Activated CD4-positive, alpha-beta T cell treated with anti-CD3 and anti-CD28 coated beads, Interleukin-2, amount 10 ng/mL, durations not matched to agents 7 days and 5 days (primary cell): ENCODE results near the gene VSIR. TPM values are rescaled to one million over a fixed set of nuclear protein-coding genes. Genes with fewer than 3 reads are reported as not detected.

Experiments used
- CTCF ChIA-PET: fragments of 350-600 bp; sonication (Branson Sonifier 250); formaldehyde crosslinking; loops from one replicate; lab custom pipeline; 2021; ENCODE audit warnings: antibody characterized with exemption; lab: Charles Lee
- POLR2A ChIA-PET: fragments of 350-600 bp; sonication (Branson Sonifier 250); formaldehyde crosslinking; loops from one replicate; lab custom pipeline; 2021; ENCODE audit warnings: antibody characterized with exemption; lab: Charles Lee
- DNase-seq: peaks from one replicate; pipeline ENCODE4 v3.0.0-alpha.2; 2020
- H3K27ac Mint-ChIP-seq: one replicate; pipeline ENCODE4 v1.8.0; 2021; ENCODE audit warnings: mild to moderate bottlenecking, moderate library complexity, mixed read lengths
- H3K27me3 Mint-ChIP-seq: one replicate; pipeline ENCODE4 v1.8.0; 2021; ENCODE audit warnings: mixed read lengths
- H3K36me3 Mint-ChIP-seq: one replicate; pipeline ENCODE4 v1.8.0; 2021; ENCODE audit warnings: low read depth, mixed read lengths
- H3K4me1 Mint-ChIP-seq: one replicate; pipeline ENCODE4 v1.8.0; 2021; ENCODE audit warnings: mixed read lengths
- H3K4me3 Mint-ChIP-seq: one replicate; pipeline ENCODE4 v1.8.0; 2021; ENCODE audit warnings: mild to moderate bottlenecking, moderate library complexity, mixed read lengths
- H3K9me3 Mint-ChIP-seq: one replicate; pipeline ENCODE4 v1.8.0; 2021; ENCODE audit warnings: mixed read lengths
- total RNA-seq, 2 experiments: library from RNA; stranded (reverse); gene quantifications; one replicate each; pipeline ENCODE4 v1.2.3, GENCODE V29; 2021

Gene VSIR
- total RNA-seq, 2 experiments from 2014 or later = 120 to 148 TPM

- DNase-seq = no peak
- Mint-ChIP-seq H3K9me3 (no peaks in the 10 kb centered on the region), H3K27me3 (no peaks in the 10 kb centered on the region), H3K27ac (peak overlapping the region; percentile 97), H3K4me3 (peak overlapping the region; percentile 19), H3K36me3 (peaks cover 61% of the 10 kb centered on the region), H3K4me1 (peaks cover 97% of the 10 kb centered on the region)
- POLR2A ChIA-PET = interaction anchor here (0.6 kb wide), 1 partner anchor 10 kb away, joined by 3 read pairs; no protein-coding TSS in a partner anchor
- CTCF ChIA-PET = interaction anchor here (1.0 to 6.3 kb wide), 10 partner anchors 10 to 48 kb away, joined by 3 to 39 read pairs (median 6); partner anchors contain the start of gene VSIR
These were observed 26.8 kb downstream of the VSIR start for GRCh38 chr10:71746344-71747037.

GRCh38 chr10:71745664-71746250 lies 27.6 kb downstream of the VSIR start:
- H3K4me3 Mint-ChIP-seq = no peak overlapping the region
- peaks cover 57% of the 10 kb centered on the region for H3K36me3 Mint-ChIP-seq
- no peaks in the 10 kb centered on the region for H3K9me3 Mint-ChIP-seq
- ChIA-PET CTCF (interaction anchor here (0.7 to 4.0 kb wide), 7 partner anchors 10 to 38 kb away, joined by 3 to 39 read pairs (median 6); partner anchors contain the start of gene VSIR), POLR2A (interaction anchor here (0.6 kb wide), 1 partner anchor 10 kb away, joined by 3 read pairs; no protein-coding TSS in a partner anchor)
- no peaks in the 10 kb centered on the region for H3K27me3 Mint-ChIP-seq
- peaks cover 100% of the 10 kb centered on the region for H3K4me1 Mint-ChIP-seq
- peak overlapping the region; percentile 97 for H3K27ac Mint-ChIP-seq
- DNase-seq = no peak

GRCh38 chr10:71744897-71745663 lies 28.2 kb downstream of the VSIR start:
- ChIA-PET CTCF (interaction anchor here (0.7 to 4.0 kb wide), 4 partner anchors 9 to 28 kb away, joined by 3 to 39 read pairs (median 14); partner anchors contain the start of gene VSIR), POLR2A (no interaction called here)
- peak overlapping the region; percentile 97 for H3K27ac Mint-ChIP-seq
- no peaks in the 10 kb centered on the region for H3K27me3 Mint-ChIP-seq
- H3K36me3 Mint-ChIP-seq = peaks cover 50% of the 10 kb centered on the region
- DNase-seq = no peak
- H3K9me3 Mint-ChIP-seq = no peaks in the 10 kb centered on the region
- no peak overlapping the region for H3K4me3 Mint-ChIP-seq
- peaks cover 100% of the 10 kb centered on the region for H3K4me1 Mint-ChIP-seq

GRCh38 chr10:71743866-71744265 lies 29.5 kb downstream of the VSIR start:
- peaks cover 100% of the 10 kb centered on the region for H3K4me1 Mint-ChIP-seq
- H3K9me3 Mint-ChIP-seq = no peaks in the 10 kb centered on the region
- H3K4me3 Mint-ChIP-seq = no peak overlapping the region
- ChIA-PET CTCF (interaction anchor here (0.9 to 4.6 kb wide), 5 partner anchors 8 to 29 kb away, joined by 3 to 39 read pairs (median 5); partner anchors contain the start of gene VSIR), POLR2A (no interaction called here)
- no peak for DNase-seq
- no peaks in the 10 kb centered on the region for H3K27me3 Mint-ChIP-seq
- peak overlapping the region; percentile 87 for H3K27ac Mint-ChIP-seq
- H3K36me3 Mint-ChIP-seq = peaks cover 42% of the 10 kb centered on the region

GRCh38 chr10:71743089-71743838 lies 30.1 kb downstream of the VSIR start:
- H3K9me3 Mint-ChIP-seq = no peaks in the 10 kb centered on the region
- peak overlapping the region; percentile 35 for H3K4me3 Mint-ChIP-seq
- H3K27me3 Mint-ChIP-seq = no peaks in the 10 kb centered on the region
- peaks cover 37% of the 10 kb centered on the region for H3K36me3 Mint-ChIP-seq
- POLR2A ChIA-PET = no interaction called here
- H3K27ac Mint-ChIP-seq = peak overlapping the region; percentile 87
- no peak for DNase-seq
- peaks cover 97% of the 10 kb centered on the region for H3K4me1 Mint-ChIP-seq
- CTCF ChIA-PET = interaction anchor here (0.9 to 4.6 kb wide), 8 partner anchors 12 to 48 kb away, joined by 3 to 39 read pairs (median 4); partner anchors contain the start of gene VSIR

- Mint-ChIP-seq H3K27ac (peak overlapping the region; percentile 87), H3K36me3 (peaks cover 33% of the 10 kb centered on the region), H3K4me1 (peaks cover 97% of the 10 kb centered on the region), H3K9me3 (no peaks in the 10 kb centered on the region), H3K4me3 (peak overlapping the region; percentile 35), H3K27me3 (no peaks in the 10 kb centered on the region)
- POLR2A ChIA-PET = no interaction called here
- CTCF ChIA-PET = interaction anchor here (0.5 to 4.6 kb wide), 11 partner anchors 11 to 372 kb away, joined by 3 to 39 read pairs (median 5); partner anchors contain the start of gene VSIR
- no peak for DNase-seq
These were observed 30.8 kb downstream of the VSIR start for GRCh38 chr10:71742301-71743088.

GRCh38 chr10:71741671-71742070 lies 31.6 kb downstream of the VSIR start:
- Mint-ChIP-seq H3K27me3 (no peaks in the 10 kb centered on the region), H3K4me3 (peak overlapping the region; percentile 37), H3K4me1 (peaks cover 97% of the 10 kb centered on the region), H3K36me3 (peaks cover 25% of the 10 kb centered on the region), H3K9me3 (no peaks in the 10 kb centered on the region), H3K27ac (peak overlapping the region; percentile 87)
- no peak for DNase-seq
- CTCF ChIA-PET = interaction anchor here (0.5 to 4.6 kb wide), 8 partner anchors 9 to 373 kb away, joined by 3 to 39 read pairs (median 7); partner anchors contain the start of gene VSIR
- POLR2A ChIA-PET = no interaction called here

- H3K27me3 Mint-ChIP-seq = no peaks in the 10 kb centered on the region
- ChIA-PET CTCF (interaction anchor here (0.9 to 4.6 kb wide), 8 partner anchors 8 to 33 kb away, joined by 3 to 39 read pairs (median 8); partner anchors contain the start of gene VSIR), POLR2A (interaction anchor here (0.8 kb wide), 1 partner anchor 16 kb away, joined by 3 read pairs; no protein-coding TSS in a partner anchor)
- H3K9me3 Mint-ChIP-seq = no peaks in the 10 kb centered on the region
- H3K36me3 Mint-ChIP-seq = peaks cover 25% of the 10 kb centered on the region
- H3K27ac Mint-ChIP-seq = peak overlapping the region; percentile 87
- DNase-seq = no peak
- H3K4me1 Mint-ChIP-seq = peaks cover 97% of the 10 kb centered on the region
- peak overlapping the region; percentile 37 for H3K4me3 Mint-ChIP-seq
These were observed 32.3 kb downstream of the VSIR start for GRCh38 chr10:71741029-71741428.

- CTCF ChIA-PET = interaction anchor here (0.6 to 4.6 kb wide), 9 partner anchors 9 to 218 kb away, joined by 3 to 39 read pairs (median 4); partner anchors contain the start of gene VSIR
These were observed 33.2 kb downstream of the VSIR start for GRCh38 chr10:71740069-71740653.

GRCh38 chr10:71739358-71739900 lies 33.9 kb downstream of the VSIR start:
- Mint-ChIP-seq H3K27ac (peak overlapping the region; percentile 71), H3K36me3 (peaks cover 13% of the 10 kb centered on the region), H3K27me3 (no peaks in the 10 kb centered on the region), H3K4me1 (peaks cover 97% of the 10 kb centered on the region), H3K9me3 (no peaks in the 10 kb centered on the region), H3K4me3 (no peak overlapping the region)
- CTCF ChIA-PET = interaction anchor here (0.6 to 5.0 kb wide), 7 partner anchors 9 to 218 kb away, joined by 3 to 22 read pairs (median 7); partner anchors contain the start of gene VSIR
- POLR2A ChIA-PET = no interaction called here
- no peak for DNase-seq

More at GRCh38 chr10:71740069-71740653, 33.2 kb downstream of the VSIR start:
- no peak for DNase-seq
- H3K27me3 Mint-ChIP-seq = no peaks in the 10 kb centered on the region
- no peaks in the 10 kb centered on the region for H3K9me3 Mint-ChIP-seq
- no peak overlapping the region for H3K4me3 Mint-ChIP-seq
- H3K27ac Mint-ChIP-seq = peak overlapping the region; percentile 71
- peaks cover 19% of the 10 kb centered on the region for H3K36me3 Mint-ChIP-seq
- peaks cover 97% of the 10 kb centered on the region for H3K4me1 Mint-ChIP-seq
- POLR2A ChIA-PET = no interaction called here
